Activated T-helper 1 cell treated with anti-CD3 and anti-CD28 coated beads, Interleukin-2, amount 50 U/mL, for 16 hours (primary cell): Measurements from ENCODE around the gene RGS14.
A peak's percentile ranks its signal among the peaks of the same experiment; 100 is the strongest.
"Not testable (repeated sequence)": the region's sequence is repeated elsewhere in the genome, so short reads cannot be mapped to it uniquely, and the experiment has no call there.

ENCODE experiments used
- DNase-seq, 2 donors: peaks; one replicate each; pipeline ENCODE4 v3.0.0-alpha.2; 2020; ENCODE audit warnings: low read depth in 1 of 2, low spot score in 1 of 2

RGS14 gene

DNA sequence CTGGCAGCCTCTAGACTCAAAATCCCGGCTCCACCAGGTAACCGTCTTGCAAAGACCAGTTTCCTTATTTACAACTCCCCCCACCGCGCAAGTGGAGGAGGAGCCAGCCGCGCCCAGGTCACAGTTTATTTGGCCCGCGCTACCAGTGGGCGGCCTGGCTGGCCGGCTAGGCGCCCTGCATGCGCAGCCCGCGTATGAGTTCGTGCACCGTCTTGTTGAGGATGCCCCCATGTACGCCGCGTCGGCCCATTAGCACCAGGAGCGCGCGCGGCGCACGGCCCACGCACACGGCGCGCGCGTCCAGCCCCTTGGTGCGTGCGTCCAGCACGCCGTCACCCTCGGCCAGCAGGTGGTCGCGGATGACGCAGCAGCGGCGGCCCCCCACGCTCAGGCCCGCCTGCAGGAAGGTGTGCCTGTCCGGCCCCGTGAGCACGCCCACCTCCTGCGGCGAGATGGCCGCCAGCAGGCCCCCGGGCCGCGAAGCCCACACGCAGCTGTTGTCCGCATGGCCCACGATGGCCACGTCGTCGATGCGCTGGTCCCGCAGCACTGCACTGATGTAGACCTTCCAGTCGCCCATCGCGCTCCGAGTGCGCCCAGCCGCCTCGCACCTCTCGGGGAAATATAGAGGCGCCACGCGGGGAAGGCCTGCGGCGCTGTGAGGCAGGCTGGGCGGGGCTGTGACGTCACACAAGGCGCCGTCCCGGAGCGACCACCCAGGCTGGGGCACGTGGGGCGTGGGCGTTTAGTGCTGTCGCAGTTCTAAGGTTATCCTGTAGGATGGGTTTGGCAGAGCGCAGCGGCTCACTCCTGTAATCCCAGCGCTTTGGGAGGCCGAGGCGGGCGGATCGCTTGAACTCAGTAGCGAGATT, 42.5 kb downstream of the RGS14 start, which contains the start of gene PFN3:
TSS of gene PFN3 (minus strand) at position 665 of the 872 bp plus-strand sequence. CDS start at position 580, 85 bp downstream.
- no peak for DNase-seq

DNA sequence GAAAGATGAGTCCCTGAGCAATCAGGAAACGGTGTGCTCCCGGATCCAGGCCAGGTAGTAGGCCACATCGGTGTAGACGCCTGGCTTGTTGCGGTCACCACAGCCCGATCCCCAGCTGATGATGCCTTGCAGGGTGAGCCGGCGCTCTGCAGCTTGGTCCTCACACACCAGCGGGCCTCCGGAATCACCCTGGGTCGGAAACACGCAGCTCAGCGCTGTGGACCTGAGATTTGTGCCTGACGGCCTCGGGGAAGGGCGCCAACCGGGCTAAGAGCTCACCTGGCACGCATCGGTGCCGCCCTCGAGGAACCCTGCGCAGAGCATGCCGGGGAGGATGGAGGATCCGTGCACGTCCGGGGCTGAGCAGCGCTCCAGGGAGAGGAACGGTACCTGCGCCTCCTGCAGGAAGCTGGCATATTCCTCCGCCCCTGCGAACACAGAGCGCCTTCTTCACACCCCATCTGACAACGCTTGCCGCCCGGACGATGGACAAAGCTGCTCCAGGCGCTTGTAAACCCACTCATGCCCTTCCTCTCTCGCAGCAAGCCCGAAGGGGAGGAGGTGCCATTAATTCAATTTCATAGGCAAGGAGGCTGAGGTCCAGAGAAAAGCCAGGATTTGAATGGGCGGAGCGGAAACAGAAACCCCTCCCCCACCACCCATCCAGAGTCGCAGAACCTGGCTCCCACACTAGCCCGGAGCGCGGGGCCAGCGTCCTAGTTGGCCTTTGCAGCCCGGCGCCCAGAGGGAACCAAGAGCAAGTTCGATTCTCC, 44.7 kb downstream of the RGS14 start:
- DNase-seq = peak; percentile 48 to 57

DNA sequence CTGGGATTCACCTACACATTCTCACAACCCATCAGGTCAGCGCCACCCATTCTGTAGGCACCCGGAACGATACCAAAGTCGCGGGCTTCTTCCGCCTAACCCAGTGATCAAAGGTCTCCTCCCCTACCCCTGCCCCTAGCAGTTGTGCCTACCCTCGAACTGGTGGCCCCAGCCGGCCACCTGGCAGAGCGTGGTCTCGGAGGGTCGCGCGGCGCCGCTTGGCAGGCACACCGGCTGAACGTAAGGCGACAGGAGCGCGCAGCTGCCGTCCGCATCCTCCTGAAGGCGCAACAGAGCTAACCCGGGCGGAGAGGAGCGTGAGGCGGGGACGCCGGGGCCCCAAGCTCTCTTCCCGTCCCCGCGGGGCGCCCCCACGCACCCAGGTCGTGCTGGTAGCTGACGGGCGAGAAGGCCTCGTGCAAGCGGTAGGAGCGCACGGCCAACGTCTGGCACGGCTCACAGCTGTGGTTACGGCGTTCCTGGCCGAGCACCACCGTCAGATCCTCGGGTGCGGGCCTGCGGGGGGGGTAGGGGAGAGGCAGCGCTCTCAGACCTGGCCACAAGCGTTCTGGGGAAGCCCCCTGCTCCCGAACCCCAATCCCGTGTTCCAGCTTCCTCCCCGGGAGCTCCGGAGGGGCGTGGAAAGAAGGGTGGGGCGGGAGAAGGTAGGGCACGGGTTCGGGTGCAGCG, 45.5 kb downstream of the RGS14 start:
- peak in 1 of 2 donors; percentile 41 for DNase-seq

DNA sequence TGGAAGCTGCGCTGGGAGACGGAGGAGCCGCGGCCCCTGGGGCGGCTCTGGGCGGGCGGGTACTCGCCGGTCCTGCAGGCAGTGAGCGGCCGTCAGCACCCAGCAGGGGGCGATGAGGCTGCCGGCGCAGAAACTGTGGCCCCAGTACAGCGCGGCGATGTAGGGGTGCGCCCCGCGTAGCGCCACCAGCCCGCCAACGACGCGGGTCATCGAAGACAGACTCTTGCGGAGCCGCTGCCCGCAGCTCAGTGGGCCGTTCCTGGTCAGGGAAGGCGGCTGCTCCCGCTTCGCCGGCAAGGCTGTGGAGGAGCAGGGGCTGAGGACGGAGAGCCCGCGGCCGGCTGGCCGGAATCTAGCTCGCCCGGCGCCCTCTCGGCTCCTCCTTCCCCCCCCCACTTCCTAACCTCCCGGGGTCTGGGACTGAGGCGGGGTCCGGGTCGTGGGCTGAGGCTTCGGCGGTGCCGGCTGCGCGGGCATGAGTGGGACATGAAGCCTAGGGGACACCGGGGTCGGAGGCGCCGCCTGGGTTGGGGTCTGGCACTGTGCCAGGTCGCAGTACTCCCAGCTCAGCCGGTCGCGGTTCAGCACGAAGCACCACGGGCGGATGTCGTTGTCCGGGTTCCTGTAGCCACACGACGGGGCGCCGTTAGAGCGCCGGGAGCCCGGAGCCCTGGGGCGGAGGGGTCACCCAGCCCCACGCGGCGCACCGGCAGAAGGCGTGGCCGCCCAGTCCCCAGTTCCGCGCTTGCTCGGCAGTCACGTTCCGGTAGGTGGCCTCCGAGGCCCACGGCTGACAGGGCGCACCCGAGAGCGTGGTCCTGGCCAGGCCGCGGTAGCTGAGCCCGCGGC, 46.3 kb downstream of the RGS14 start:
- DNase-seq = peak; percentile 63 to 73

DNA sequence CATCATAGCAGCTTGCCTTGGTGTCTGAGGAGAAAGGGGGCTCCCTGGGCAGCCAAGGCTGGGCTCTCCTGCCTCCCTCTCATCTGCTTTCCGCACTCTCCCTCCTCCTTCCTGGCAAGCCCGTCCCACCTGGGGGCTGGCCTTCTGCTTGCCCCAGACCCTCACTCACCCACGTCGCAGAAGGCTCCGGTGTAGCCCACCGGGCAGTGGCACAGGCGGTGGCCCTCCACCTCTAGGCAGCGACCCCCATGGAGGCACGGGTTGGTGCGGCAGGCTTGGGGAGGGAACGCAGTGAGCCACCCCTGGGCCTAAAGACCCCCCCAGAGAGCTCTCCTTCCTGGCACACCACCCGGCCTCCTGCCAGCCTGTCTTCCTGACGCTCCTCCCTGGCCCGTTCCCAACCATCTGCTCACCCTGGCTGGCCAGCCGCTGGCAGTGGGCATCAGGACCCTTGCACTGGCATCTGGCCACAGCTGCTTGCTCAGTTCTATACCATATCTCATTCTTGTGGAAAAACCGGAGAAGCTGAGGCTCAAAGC, 47.0 kb downstream of the RGS14 start:
- DNase-seq = no peak

GRCh38 chr5:177405312-177405711, 47.6 kb downstream of the RGS14 start:
- DNase-seq = no peak

GRCh38 chr5:177405805-177406204, 48.1 kb downstream of the RGS14 start:
- DNase-seq = no peak

GRCh38 chr5:177409043-177409801, 51.5 kb downstream of the RGS14 start, which contains the start of gene F12:
F12 (minus strand) TSS chr5:177409564; CDS start chr5:177409527, 37 bp downstream.
- no peak for DNase-seq

- DNase-seq = no peak
These were observed 52.9 kb downstream of the RGS14 start for GRCh38 chr5:177410575-177410974.

- no peak for DNase-seq
These were observed 55.0 kb downstream of the RGS14 start for GRCh38 chr5:177412603-177413233.

DNA sequence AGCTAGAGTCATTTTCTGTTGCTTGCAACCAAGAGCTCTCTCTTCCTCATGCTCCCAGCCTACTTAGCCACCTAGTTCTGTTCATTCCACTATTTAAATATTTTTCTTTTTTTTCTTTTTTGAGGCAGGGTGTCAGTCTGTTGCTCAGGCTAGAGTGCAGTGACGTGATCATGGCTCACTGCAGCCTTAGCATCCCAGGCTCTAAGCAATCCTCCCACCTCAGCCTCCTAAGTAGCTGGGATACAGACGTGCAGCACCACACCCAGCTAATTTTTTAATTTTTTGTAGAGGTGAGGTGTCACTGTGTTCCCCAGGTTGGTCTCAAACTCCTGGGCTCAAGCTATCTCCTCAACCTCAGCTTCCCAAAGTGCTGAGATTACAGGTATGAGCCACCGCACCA, 56.8 kb downstream of the RGS14 start:
- no peak for DNase-seq

GRCh38 chr5:177417081-177417480, 59.4 kb downstream of the RGS14 start:
- DNase-seq = not testable (repeated sequence)

GRCh38 chr5:177419046-177419445, 61.3 kb downstream of the RGS14 start:
- no peak for DNase-seq

- DNase-seq = not testable (repeated sequence)
These were observed 62.7 kb downstream of the RGS14 start for GRCh38 chr5:177420472-177420871.

- no peak for DNase-seq
These were observed 63.5 kb downstream of the RGS14 start for GRCh38 chr5:177421062-177421798.
